ENCODE results near the gene RCVRN.
"Not testable (repeated sequence)": the region's sequence is repeated elsewhere in the genome, so short reads cannot be mapped to it uniquely, and the experiment has no call there.

Gene RCVRN

DNA sequence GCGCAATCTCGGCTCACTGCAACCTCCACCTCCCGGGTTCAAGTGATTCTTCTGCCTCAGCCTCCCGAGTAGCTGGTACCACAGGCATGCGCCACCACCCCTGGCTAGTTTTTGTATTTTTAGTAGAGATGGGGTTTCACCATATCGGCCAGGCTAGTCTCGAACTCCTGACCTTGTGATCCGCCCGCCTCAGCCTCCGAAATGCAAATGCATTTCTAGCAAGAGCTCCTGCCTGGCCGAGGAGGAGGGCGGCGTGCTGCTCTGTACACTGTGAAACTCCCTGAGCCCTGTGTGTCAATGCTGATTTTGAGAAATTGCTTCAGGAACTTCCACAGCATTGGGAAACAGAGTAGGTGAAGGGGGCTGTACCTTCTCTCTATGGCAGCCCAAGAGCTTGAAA, 16.1 kb upstream of the RCVRN start:
- FAIRE-seq: not testable (repeated sequence)

- FAIRE-seq: no peak
Observed at GRCh38 chr17:9918804-9919352, 13.8 kb upstream of the RCVRN start.

DNA sequence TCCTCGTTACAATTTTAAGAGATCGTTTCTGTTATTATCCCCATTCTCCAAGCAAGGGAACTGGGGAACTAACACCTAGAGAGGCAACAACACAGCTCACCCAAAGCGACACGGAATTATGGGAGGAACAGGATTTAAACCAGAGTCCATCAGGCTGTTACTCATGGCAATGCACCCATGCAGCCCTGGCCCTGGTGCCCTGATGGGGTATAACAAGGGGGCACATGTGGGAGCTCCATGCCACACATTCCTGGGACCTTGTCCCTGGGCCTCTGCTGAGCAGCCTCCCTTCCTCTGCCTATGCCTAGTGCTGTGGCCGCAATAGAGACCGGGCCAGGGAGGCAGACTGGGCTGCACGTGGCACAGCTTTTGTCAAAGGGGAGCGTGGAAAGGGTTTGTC, 13.3 kb upstream of the RCVRN start:
- no peak for FAIRE-seq

DNA sequence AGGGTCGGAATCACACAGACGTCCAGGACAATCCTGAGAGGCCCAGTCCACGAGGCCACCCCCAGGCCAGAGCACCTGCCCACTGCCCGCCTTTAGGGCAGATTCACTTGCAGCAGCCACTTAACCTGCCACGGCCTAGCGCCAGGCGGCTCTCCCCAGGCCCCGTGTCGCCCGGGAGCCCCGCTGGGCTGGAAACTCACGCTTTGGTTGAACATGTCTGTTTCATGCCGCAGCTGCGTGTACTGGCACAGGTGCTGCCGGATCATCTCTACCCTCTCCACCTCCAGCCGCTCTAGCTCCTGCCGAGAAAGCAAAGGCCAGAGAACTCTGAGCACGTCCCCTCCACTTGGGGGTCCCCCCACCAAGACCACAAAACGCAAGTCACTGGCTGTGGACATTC, 12.7 kb upstream of the RCVRN start:
- no peak for FAIRE-seq

DNA sequence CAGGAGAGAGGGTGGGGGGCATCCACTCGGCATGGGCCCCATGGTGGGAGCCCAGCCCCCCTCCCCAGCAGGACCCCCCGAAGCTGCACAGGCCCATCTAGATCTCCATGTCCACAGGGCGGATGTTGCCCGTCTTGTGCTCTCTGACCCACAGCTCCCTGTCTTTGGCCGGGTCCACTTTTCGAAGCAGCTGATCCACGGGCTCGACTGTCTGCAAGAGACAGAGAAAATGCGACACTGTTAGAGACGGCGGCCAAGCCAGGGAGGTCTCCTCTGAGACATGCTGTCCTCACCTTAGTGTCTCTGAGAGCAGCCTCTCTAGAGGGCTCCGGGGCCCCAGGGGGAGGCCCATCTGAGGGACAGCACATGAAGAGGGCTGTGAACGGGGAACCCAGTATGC, 12.1 kb upstream of the RCVRN start:
- no peak for FAIRE-seq

DNA sequence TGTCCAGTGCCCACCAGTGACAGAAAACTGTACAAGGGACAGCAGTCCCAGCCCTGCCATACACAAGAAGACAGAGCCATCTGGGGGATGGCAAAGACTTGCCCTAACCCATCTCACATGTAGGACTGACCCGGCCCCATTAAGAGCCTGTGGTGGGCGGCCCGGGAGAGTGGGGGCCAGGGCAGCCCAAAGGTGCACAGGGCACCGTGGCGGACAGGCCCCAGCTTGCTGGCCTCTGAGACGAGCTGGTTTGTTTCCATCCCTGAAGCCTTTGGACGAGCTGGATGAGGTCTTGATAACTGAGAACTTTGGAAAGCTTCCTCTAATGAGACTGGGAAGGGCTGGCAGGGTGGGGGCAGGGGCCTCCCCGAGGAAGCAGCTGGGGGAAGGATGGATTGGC, 11.0 kb upstream of the RCVRN start:
- no peak for FAIRE-seq

DNA sequence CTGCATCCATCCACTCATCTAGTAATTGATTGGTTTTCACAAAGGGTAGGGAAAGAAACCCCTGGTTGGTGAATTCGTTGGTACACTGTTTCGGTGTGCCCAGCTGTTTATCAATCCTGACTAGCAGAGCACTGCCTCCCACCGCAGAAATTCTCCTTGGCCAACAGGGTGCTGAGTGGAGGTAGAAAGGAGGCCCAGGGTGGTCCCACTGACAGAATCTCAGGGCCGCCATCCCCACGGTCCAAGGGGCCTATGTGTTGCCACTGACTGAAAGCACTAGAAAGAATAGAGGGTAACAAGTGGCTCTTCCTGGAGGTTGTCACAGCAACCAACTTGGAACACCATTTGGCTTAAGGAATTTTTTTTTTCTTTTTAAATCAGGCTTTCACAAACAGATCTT, 8.4 kb upstream of the RCVRN start:
- no peak for FAIRE-seq

DNA sequence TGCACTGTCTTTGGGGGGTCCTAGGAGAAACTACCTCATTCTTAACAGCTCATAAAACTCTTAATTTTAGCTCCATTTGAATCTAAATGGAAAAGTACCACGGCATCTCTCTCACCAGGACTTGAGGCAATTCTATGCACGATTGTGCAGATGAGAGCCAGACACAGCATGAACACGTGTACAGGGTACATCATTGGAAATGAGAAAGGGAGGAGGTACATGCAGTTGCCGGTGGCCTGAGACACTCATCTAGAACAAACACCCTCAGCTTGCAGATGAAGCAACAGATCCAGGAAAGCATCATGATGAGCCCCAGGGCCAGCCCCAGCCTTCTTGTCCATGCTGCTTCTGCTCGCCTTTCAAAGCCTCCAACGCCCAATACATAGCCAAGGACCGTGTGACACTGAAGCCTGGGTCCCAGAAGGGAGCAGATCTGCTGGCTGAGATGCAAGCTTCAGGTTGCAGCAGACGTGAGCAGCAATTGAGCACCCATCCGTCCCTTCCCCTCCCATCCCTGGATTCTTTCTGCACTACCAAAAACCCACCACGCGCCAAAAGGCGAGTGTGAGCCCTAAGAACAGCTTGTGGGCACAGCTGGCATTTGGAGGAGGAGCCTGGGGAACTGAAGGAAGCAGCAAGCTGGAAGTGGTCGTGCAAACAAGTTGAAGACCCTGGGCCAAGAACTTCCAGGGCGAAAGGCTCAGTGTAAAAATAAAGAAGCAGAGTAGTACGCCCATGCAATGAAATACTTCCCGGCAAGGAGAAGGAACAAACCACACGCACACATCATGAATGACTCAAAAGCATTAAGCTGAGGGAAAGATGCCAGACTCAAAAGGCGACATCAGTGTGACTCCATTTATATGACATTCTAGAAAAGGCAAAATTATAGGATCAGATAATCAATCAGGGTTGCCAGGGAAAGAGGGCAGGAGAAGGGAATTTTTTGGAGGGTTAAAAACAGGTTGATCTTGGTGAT, 7.3 kb upstream of the RCVRN start:
- no peak for FAIRE-seq

GRCh38 chr17:9911089-9911488, 6.0 kb upstream of the RCVRN start:
- FAIRE-seq: no peak

DNA sequence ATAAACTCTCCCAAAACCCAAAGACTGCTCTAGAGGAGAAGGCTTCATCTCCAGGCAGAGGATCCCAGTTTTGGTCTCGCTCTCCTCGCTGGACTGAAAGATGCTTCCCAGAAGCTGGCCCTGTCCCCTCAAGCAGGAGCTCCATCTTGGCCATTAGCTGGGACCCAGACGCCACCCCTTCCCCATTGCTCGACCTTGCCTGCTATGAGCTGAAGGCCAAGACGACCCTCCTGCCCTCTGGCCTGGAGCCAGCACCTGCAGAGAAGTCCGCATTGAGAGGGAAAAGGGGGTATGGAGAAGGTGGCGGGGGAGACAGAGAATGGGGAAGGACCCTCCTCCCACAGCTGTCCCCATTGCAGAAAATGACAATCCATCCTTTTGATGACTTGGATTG, 3.6 kb upstream of the RCVRN start:
- FAIRE-seq: no peak

- FAIRE-seq: no peak
Observed at GRCh38 chr17:9907883-9908648, 3.0 kb upstream of the RCVRN start.

- no peak for FAIRE-seq
Observed at GRCh38 chr17:9907131-9907530, 2.1 kb upstream of the RCVRN start.

GRCh38 chr17:9906616-9907015, 1.5 kb upstream of the RCVRN start:
- no peak for FAIRE-seq

DNA sequence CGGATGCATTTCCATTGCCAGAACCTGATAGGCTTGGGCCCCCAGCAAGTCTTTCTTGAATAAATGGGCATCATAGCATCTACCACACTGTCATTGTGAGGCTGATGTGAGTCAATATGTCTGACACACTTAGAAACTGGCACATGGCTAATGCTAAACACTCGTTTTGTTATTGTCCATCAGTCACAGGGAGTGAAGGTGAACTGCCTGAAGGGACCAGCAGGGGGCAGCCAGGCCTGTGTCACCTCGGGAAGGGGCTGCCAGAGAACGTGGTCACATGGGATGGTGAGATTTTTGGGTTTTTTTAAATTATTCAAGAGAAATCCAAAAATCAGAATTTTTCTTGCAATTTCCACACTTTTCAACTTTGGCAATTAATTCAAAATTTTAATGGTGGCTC, 831 bp upstream of the RCVRN start:
- peak; percentile 56 for FAIRE-seq

DNA sequence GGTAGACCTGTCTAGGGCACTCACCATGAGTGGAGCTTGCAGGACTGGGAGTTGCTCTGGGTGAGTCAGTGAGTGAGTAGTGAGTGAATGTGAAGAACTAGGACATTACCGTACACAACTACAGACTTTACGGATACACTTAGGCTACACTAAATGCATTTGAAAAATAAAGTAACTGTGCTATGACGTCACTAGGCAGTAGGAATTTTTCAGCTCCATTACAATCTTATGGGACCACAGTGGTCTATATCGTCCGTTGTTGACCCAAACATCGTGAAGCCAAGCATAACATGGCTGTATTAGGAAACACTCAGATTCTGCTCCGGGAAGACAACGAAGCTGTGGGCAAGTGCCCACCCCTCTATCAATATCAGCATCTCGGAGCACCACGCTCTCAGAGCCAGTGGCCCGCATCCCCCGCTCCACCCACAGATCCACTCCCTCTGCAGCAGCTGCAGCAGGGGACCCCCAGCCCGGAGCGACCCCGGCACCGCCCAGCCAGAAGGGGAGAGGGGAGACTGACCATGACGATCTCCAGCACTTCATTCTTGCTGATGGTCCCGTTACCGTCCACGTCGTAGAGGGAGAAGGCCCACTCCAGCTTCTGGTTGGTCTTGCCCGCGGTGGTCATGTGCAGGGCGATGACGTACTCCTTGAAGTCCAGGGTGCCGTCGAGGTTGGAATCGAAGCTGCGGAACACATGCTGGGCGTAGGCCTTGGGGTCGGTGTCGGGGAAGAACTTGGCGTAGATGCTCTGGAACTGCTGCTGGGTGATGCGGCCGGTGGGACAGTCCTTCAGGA, 594 bp downstream of the RCVRN start:
- FAIRE-seq: no peak

DNA sequence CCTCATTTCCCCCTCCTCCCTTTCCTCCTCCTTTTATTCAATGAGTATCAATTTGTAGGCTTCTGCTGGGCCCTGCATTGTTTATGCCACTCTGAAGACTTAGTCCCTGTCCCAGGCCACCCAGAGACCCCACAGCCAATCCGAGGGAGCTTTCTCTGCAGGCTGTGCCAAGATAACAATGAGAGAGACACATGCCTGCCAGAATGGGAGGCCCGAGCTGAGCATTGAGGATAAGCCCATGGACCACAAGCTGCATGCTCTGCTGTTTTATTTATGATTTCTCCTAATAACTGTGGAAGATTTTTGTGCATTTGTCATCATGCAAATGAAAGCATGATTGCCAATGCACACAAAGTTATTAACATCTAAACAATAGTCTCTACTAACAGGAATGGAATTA, 3.0 kb downstream of the RCVRN start:
- no peak for FAIRE-seq

DNA sequence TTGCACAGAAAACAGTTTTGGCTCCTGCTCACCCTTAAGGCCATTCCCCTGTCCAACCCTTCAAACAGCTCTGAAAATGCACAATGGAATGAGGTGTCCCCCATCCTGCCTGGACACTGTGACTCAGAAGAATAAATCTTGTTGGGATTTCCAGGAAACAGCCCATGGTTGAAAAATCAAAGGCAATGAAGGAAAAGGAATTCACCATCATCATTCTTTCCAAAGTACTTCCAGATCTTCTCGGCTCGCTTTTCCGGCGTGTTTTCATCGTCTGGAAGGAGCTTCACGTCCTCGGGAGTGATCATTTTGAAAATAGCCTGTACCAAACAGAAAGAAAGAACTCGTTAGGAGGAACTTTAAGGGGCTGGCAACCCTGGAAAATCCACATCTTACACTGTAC, 4.3 kb downstream of the RCVRN start:
- no peak for FAIRE-seq

DNA sequence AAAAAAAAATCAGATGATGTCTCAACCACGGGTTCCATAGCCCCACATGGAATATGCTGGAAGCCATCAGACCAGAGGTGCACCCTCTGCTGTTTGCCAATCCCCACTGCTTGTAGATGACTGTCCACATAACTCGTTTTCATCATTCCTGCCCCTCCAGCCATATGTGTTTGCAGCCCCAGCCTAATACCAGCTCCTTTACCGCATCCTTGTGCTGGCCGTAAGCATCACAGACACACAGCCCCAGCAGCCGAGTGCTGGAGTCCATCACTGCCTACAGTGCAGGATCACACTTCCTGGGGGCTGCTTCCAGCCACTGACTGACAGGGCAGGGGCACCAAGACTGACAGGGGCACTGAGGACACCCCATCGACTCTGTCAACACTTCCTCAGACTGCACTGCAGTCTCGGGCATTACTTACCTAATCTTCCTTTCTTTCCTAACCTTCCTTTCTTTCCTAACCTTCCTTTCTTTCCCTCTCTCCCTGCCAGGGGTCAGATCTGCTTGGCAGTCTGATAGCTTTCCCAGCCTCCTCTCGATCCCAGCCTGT, 5.0 kb downstream of the RCVRN start:
- FAIRE-seq: no peak

DNA sequence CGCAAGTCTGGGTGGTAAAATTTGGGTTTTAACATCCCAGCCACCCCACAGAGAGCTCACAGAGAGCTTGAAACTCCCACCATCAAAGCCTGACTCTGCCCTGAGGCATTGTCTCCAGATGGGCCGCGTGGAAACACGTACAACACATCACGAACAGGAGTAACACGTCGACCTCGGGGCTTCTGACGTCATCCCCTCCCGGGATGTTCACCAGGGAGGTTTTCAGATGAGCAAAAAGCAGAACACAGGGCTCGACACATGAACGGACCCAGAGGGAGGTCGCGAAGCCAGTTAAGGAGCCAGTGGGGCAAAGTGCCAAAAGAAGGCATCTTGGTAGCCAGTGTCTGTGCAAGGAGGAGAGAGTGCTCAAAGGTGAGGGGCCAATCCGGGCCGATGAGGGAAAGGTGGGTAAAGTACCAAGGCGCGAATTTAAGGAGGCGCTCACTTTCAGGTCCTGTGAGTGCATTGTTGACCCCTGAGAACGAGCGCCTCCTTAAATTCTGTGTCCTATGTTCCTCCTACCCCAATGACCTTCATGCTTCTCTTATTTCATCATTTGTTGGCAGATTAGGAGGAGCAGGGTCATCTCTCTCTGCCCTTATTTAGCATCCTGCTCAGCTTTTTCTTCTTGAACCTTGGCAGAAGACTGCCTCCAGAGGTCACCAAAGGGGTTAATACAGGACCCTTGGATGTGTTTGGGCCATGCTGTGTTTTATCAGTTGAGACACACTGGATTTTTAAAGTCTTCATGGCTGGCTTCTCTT, 5.6 kb downstream of the RCVRN start:
- no peak for FAIRE-seq

GRCh38 chr17:9898812-9899211, 6.3 kb downstream of the RCVRN start:
- no peak for FAIRE-seq

GRCh38 chr17:9897372-9897968, 7.6 kb downstream of the RCVRN start:
- FAIRE-seq: no peak

All from TTC549 (cell line).